ENCODE data around the gene SLC35F1.

- TF ChIP-seq EZH2 (IDR thresholded peaks at IDR 0.05; ENCODE audit: insufficient read depth, poor library complexity, severe bottlenecking): no peak
- no peak for TF ChIP-seq EZH2phosphoT487 (IDR thresholded peaks at IDR 0.05; ENCODE audit: insufficient read depth, low read depth)
Measured at GRCh38 chr6:118207947-118208346, 300.9 kb downstream of the SLC35F1 start.
